Inferior parietal cortex (tissue), 1 donor: ENCODE data around the gene KCNIP3.
"Not testable (repeated sequence)": the region's sequence is repeated elsewhere in the genome, so short reads cannot be mapped to it uniquely, and the experiment has no call there.

Experiments used
- DNase-seq: peaks from one replicate; pipeline ENCODE4 v3.0.0-alpha.2; 2016; ENCODE audit errors: extremely low spot score

KCNIP3 gene

GRCh38 chr2:95404676-95405075 is 107.5 kb downstream of the KCNIP3 start:
- DNase-seq, result not testable (repeated sequence)

GRCh38 chr2:95411239-95411638 is 114.1 kb downstream of the KCNIP3 start:
- DNase-seq, result not testable (repeated sequence)

DNA sequence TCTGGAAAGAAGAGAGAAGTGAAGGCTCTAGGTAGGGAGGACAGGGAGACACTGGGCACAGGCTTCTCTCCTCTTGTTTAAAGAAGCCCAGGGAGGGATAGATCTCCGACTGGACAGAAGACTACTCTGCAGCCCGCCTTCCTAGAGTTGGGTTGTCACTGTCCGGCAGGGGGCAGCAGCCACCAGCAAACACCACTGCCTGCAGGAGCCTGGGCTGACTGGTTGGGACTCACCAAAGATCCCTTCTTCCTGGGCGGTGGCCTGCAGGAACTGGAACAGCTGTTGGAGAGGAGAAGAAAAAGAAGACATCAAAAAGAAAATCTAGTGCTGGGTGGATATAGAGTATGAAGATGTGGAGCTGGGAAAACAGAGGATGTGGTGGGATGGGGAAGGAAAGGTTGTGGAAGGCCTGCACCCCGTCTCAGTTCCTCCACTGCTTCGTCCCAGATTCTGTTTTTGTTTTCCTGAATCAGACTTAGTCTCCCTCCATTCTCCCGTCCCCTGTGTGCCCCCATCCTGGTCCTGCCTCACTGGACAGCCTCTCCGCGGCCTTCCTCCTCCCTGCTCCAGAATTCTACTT is 117.0 kb downstream of the KCNIP3 start:
- peak; percentile 88 for DNase-seq

GRCh38 chr2:95415138-95415537 is 118.0 kb downstream of the KCNIP3 start:
- not testable (repeated sequence) for DNase-seq

DNA sequence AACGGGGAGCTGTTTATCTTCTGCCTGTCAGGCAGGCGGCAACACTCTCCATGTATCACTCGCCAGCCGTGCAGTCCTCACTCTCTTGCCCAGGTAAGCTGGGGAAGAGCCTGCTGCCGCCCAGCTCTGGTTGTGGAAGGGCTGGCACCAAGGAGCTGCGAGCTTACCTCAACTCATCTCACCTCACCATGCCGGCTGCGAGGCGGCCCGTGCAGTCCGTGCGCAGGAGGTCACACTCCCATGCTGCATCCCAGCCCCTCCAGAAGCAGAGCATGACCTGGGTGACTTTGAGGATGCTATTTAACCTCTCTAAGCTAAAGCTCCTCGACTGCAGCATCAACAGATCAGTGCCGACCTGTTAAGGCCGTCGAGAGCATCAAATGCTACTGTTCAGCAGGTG is 118.4 kb downstream of the KCNIP3 start:
- DNase-seq, result not testable (repeated sequence)

- not testable (repeated sequence) for DNase-seq
Observed at GRCh38 chr2:95427196-95427867, 130.2 kb downstream of the KCNIP3 start.

GRCh38 chr2:95429748-95430467 is 132.8 kb downstream of the KCNIP3 start:
- not testable (repeated sequence) for DNase-seq

DNA sequence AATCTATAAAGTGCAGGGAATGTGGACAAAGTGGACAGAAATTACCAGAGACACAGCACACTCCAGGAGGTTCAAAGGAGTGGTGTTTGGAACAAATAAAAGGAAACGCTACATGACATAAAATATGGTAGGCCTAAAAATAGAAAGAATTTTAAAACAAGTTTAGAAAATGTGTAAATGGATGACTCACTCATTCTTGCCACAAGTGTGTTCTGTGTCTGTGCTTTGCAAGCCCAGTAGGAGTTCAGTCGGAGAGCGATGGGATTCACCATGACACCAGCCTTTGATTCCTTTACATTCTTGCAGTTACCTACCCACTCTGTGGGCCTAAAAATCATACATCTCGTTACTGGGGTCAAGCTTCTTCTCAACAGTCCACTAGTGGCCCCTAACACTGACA is 136.2 kb downstream of the KCNIP3 start:
- not testable (repeated sequence) for DNase-seq

DNA sequence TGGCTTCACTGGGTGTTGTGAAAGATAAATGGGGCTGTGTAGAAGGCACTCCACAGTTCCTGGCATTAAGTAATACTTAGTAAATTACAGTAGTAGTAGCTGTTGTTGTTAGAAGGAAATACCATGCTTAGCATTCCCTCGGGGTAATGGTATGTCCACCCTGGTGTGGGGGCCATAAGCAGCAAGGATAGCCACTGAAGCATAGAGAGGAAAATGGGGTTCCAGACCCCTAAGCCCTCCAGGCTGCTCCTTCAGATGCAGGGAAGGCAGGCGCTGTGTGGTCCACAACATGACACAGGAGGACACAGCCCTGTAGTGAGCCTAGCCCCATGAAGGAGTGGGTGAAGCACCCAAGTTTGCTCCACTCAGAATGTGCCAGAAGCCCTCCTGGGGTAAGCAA is 136.8 kb downstream of the KCNIP3 start:
- not testable (repeated sequence) for DNase-seq

- DNase-seq, result not testable (repeated sequence)
Observed at GRCh38 chr2:95434507-95435076, 137.4 kb downstream of the KCNIP3 start.

DNA sequence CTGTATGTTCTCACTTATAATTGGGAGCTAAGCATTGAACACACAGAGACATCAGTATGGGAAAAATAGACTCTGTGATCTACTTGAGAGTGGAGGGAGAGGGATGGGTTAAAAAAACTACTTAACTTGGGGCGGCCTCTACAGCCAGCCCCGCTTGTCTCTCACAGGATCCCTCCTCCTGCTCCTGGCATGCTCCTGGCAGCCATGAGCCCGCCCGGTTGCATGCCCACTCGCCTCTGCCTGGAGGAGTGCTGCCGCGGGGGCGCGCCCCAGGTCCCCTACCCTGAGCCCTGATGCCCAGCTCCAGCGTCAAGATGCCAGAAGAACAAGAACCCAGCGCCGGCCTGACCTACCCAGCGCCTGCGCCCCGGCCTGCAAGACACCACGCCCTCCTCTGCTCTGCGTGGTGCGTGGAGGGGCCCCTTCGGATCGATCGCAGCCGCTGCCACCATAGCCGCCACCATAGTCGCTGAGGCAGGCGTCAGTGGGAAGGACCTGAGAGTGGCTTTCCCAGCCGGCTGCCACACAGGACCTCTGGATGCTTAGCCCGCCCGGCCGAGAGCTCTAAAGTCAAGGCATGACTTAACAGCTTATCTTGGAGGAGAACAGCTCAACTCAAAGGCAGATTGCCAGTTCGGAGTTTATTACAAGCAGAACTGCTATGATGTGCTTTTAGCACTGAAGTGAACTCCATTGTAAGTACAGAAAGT is 138.2 kb downstream of the KCNIP3 start:
- DNase-seq, result not testable (repeated sequence)
